HG02852 (cell line): ENCODE measurements around the gene PKD2L2.
A peak's percentile ranks its signal among the peaks of the same experiment; 100 is the strongest.
"Not testable (repeated sequence)": the region's sequence is repeated elsewhere in the genome, so short reads cannot be mapped to it uniquely, and the experiment has no call there.

ENCODE experiments used
- ATAC-seq: cut with Tn5 transposase; IDR thresholded peaks from one replicate; pipeline ENCODE4 v1.9.1; 2021; ENCODE audit warnings: mild to moderate bottlenecking, moderate library complexity; ENCODE audit not compliant: unreplicated experiment

The PKD2L2 gene

GRCh38 chr5:137888863-137889759, at the start of gene PKD2L2:
Gene PKD2L2, plus strand, starts transcription at chr5:137889457. Its CDS starts 35 bp downstream, at chr5:137889492.
- ATAC-seq = peak; percentile 96

- ATAC-seq = no peak
Observed at GRCh38 chr5:137842296-137842695, 47.0 kb upstream of the PKD2L2 start.

- ATAC-seq = no peak
Observed at GRCh38 chr5:137843676-137844299, 45.5 kb upstream of the PKD2L2 start.

- no peak for ATAC-seq
Observed at GRCh38 chr5:137845472-137845871, 43.8 kb upstream of the PKD2L2 start.

- peak; percentile 74 for ATAC-seq
Observed at GRCh38 chr5:137847687-137848086, 41.6 kb upstream of the PKD2L2 start.

- ATAC-seq = not testable (repeated sequence)
Observed at GRCh38 chr5:137853165-137853564, 36.1 kb upstream of the PKD2L2 start.

GRCh38 chr5:137856201-137856600, 33.1 kb upstream of the PKD2L2 start:
- ATAC-seq = no peak

GRCh38 chr5:137856916-137857862, 32.1 kb upstream of the PKD2L2 start:
- no peak for ATAC-seq

- ATAC-seq = peak; percentile 84
Observed at GRCh38 chr5:137858223-137858916, 30.9 kb upstream of the PKD2L2 start.

- no peak for ATAC-seq
Observed at GRCh38 chr5:137858954-137859353, 30.3 kb upstream of the PKD2L2 start.

GRCh38 chr5:137862251-137862650, 27.0 kb upstream of the PKD2L2 start:
- ATAC-seq = no peak

- not testable (repeated sequence) for ATAC-seq
Observed at GRCh38 chr5:137863653-137864052, 25.6 kb upstream of the PKD2L2 start.

- ATAC-seq = no peak
Observed at GRCh38 chr5:137866541-137867388, 22.5 kb upstream of the PKD2L2 start.

- no peak for ATAC-seq
Observed at GRCh38 chr5:137867664-137868063, 21.6 kb upstream of the PKD2L2 start, which contains the start of gene MYOT. Gene MYOT, plus strand, starts transcription at chr5:137867860. Its CDS starts 2,792 bp downstream, at chr5:137870652.

- no peak for ATAC-seq
Observed at GRCh38 chr5:137870647-137871339, 18.5 kb upstream of the PKD2L2 start.

GRCh38 chr5:137871571-137871970, 17.7 kb upstream of the PKD2L2 start:
- ATAC-seq = no peak

- no peak for ATAC-seq
Observed at GRCh38 chr5:137872466-137872865, 16.8 kb upstream of the PKD2L2 start.

GRCh38 chr5:137876101-137876500, 13.2 kb upstream of the PKD2L2 start:
- ATAC-seq = no peak

GRCh38 chr5:137880313-137880712, 8.9 kb upstream of the PKD2L2 start:
- ATAC-seq = no peak
